SJCRH30 (cell line): ENCODE results near the gene LARP4B. TPM values are rescaled to one million over a fixed set of nuclear protein-coding genes. Genes with fewer than 3 reads are reported as not detected.
A peak's percentile ranks its signal among the peaks of the same experiment; 100 is the strongest.

Experiments
- DNase-seq, 2 experiments: peaks; one replicate each; pipeline ENCODE4 v3.0.0-alpha.2; 2015 to 2020
- H3K27ac ChIP-seq: fragments of 250-450 bp; sonication (Bioruptor Pico); 2 replicates; pipeline ENCODE4 v1.5.1; 2020; ENCODE audit warnings: mild to moderate bottlenecking, moderate library complexity
- H3K27me3 ChIP-seq: fragments of 250-450 bp; sonication (Bioruptor Pico); 2 replicates; pipeline ENCODE4 v1.5.1; 2020; ENCODE audit warnings: mild to moderate bottlenecking, moderate library complexity
- H3K36me3 ChIP-seq: fragments of 250-450 bp; sonication (Bioruptor Pico); 2 replicates; pipeline ENCODE4 v1.5.1; 2020; ENCODE audit warnings: mild to moderate bottlenecking, moderate library complexity
- H3K4me1 ChIP-seq: fragments of 250-450 bp; sonication (Bioruptor Pico); 2 replicates; pipeline ENCODE4 v1.5.1; 2020; ENCODE audit warnings: mild to moderate bottlenecking, moderate library complexity
- H3K4me3 ChIP-seq: fragments of 250-450 bp; sonication (Bioruptor Pico); 2 replicates; pipeline ENCODE4 v1.5.1; 2020; ENCODE audit warnings: mild to moderate bottlenecking, moderate library complexity
- H3K9me3 ChIP-seq: fragments of 250-450 bp; sonication (Bioruptor Pico); replicated peaks from 2 replicates; pipeline ENCODE4 v1.5.1; 2020; ENCODE audit warnings: mild to moderate bottlenecking, moderate library complexity
- total RNA-seq: library from RNA; depleted of rRNA; stranded (reverse); fragments of >200 nt; shearing (Covaris generic); gene quantifications from 2 replicates; pipeline ENCODE4 v1.2.3, GENCODE V29; 2014

LARP4B gene
- total RNA-seq, 1 experiment from 2014 or later: 29.1 TPM

- DNase-seq: no peak
- no peaks in the 10 kb centered on the region for H3K36me3 ChIP-seq
- no peaks in the 10 kb centered on the region for H3K27me3 ChIP-seq
- H3K9me3 ChIP-seq: no peaks in the 10 kb centered on the region
- H3K4me3 ChIP-seq: no peak overlapping the region
- no peak overlapping the region for H3K27ac ChIP-seq
- peaks cover 16% of the 10 kb centered on the region for H3K4me1 ChIP-seq
These were observed 135.3 kb downstream of the LARP4B start for GRCh38 chr10:796233-796632.

- H3K9me3 ChIP-seq: no peaks in the 10 kb centered on the region
- H3K27ac ChIP-seq: no peak overlapping the region
- H3K4me1 ChIP-seq: peaks cover 16% of the 10 kb centered on the region
- H3K27me3 ChIP-seq: no peaks in the 10 kb centered on the region
- no peaks in the 10 kb centered on the region for H3K36me3 ChIP-seq
- no peak overlapping the region for H3K4me3 ChIP-seq
- peak in 1 of 2 experiments; percentile 38 for DNase-seq
These were observed 137.0 kb downstream of the LARP4B start for GRCh38 chr10:794382-794956.

DNA sequence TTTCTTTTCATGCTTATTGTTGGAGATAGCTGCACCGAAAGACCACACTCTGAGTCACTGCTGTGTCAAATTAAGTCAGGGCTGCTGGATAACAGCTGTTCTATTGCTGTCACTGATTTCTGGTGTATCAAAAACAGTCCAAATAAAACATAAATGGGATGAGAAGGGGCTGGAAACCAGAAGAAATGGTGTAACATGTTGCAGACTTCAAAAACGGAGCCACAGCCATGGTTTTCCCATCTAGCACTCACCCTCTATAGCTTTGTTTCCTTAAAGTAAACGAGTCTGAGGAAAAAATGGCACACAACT is 138.8 kb downstream of the LARP4B start:
- peak; percentile 43 to 69 for DNase-seq
- H3K4me3 ChIP-seq: no peak overlapping the region; the same call in 1 of the 2 replicates
- no peaks in the 10 kb centered on the region for H3K36me3 ChIP-seq
- H3K9me3 ChIP-seq: no peaks in the 10 kb centered on the region
- H3K27ac ChIP-seq: peak overlapping the region; percentile 90
- H3K27me3 ChIP-seq: no peaks in the 10 kb centered on the region
- H3K4me1 ChIP-seq: peaks cover 18% of the 10 kb centered on the region

DNA sequence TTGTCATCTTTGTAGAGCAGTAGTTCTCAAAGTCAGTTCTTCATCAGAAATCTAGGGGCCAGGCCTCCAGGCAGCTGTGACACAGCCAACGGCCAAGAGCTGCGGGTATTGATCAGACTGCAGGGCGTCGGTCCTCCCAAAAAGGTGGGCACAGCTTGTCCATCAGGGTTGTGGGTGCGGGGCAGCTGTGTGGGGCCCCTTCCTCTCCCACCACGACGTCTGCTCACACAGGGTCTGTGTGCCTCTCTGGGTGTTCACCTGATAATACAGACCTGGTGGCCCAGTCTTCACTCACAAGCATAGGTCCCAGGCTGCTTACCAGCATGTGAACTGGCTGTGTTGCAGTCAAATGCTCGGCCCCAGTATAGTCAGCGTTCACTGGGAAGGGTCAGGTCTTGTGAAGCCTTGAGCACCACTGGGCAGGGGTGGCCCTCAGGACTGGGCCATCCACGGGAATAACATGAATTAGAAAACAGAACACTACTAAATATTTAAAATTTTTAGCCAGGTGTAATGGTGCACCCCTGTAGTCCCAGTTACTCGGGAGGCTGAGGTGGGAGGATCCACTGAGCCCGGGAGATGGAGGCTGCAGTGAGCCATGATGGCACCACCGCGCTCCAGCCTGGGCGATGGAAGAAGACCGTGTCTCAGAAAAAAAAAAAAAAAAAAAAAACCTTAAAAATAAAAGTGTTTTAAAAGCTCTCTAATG is 139.3 kb downstream of the LARP4B start:
- Histone ChIP-seq H3K4me1 (peaks cover 18% of the 10 kb centered on the region), H3K27ac (peak overlapping the region; percentile 90), H3K4me3 (no peak overlapping the region; the same call in 1 of the 2 replicates), H3K36me3 (no peaks in the 10 kb centered on the region), H3K9me3 (no peaks in the 10 kb centered on the region), H3K27me3 (no peaks in the 10 kb centered on the region)
- no peak for DNase-seq

DNA sequence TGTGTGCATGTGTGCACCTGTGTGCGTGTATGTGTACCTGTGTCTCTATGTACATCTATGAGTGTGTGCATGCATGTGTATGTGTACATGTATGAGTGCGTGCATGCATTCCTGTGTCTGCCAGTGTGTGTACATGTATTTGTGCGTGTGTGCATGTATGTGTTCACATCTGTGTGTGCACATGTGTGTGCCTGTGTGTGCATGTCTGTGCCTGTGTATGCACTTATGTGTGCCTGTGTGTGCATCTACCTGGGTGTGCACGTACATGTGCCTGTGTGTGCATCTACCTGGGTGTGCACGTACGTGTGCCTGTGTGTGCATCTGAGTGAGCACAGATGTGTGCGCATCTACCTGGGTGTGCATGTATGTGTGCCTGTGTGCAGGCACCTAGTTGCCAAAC is 139.9 kb downstream of the LARP4B start:
- Histone ChIP-seq H3K4me3 (no peak overlapping the region), H3K27ac (no peak overlapping the region)
- no peak for DNase-seq

DNA sequence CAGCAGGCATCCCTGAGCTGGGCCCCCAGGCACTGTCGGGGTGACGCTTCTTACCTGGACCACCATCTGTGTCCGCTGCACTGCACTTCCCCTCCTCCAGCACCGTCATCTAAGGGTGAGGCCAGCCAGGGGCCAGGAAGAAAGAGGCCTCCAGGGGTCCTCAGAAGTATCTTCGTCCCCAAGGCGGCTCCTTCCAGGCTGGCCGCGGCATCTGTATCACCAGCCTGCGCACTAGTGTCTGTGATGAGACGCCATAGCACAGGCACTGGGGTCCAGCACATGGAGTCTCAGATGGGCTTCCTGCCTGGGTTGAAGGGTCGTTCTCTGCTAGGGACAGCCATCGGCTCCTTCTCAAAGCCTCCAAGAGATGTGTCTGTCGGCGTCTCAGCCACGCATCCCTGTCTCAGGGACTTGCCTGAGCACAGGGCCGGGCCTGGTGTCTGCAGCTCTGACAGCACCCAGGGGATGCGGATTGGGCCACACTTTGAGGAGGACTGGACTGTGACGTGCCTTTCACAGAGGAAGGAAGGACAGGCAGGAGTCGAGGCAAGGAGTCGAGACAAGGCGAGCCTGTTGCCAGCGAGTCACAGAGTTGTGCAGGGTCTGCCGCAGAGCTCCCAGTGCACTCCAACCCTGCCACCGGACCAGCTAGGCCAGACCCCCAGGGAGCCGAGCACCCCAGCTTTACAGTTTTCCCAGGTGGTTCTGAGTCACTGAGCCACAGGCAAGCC is 140.5 kb downstream of the LARP4B start:
- no peaks in the 10 kb centered on the region for H3K27me3 ChIP-seq
- no peak for DNase-seq
- H3K27ac ChIP-seq: no peak overlapping the region
- peaks cover 18% of the 10 kb centered on the region for H3K4me1 ChIP-seq
- no peak overlapping the region for H3K4me3 ChIP-seq
- no peaks in the 10 kb centered on the region for H3K36me3 ChIP-seq
- no peaks in the 10 kb centered on the region for H3K9me3 ChIP-seq

More for the DNA sequence above, 139.9 kb downstream of the LARP4B start:
- H3K9me3 ChIP-seq: no peaks in the 10 kb centered on the region
- peaks cover 18% of the 10 kb centered on the region for H3K4me1 ChIP-seq
- H3K27me3 ChIP-seq: no peaks in the 10 kb centered on the region
- no peaks in the 10 kb centered on the region for H3K36me3 ChIP-seq

DNA sequence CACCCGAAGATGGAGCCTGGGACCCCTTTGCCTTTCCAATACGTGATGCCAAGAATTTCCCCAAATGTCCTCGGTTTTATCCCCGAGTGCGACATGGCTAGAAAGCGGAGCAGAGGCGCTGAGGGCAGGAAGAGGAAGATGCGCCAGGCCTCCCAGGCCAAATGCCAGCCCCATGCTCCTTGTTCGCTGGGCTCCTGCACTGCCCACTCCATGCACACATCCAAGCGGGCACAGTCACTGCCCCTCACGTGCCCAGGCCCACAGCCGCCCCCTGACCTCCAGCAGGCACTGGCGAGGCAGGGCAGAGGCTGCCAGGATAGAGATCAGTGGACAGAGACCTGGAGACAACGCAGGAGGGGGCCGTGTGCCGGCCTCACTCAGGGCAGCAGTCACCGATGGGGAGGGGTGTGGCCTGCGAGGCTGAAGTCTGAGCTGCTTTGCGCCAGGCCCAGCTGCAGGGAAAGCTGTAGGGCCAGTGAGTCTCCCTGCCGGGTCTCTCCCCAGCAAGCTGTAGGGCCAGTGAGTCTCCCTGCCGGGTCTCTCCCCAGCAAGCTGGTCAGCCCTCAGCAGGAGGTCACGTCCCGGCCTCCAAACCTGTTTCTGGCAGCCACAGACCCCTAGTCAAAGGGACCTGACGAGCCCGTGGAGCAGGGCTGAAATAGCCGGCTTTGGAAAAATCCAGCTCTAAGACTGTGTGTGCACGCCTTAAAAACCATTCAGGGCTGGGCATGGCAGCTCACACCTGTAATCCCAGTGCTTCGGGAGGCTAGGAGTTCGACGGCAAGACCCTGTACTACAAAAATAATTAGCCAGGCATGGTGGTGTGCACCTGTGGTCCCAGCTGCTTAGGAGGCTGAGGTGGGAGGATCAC is 141.4 kb downstream of the LARP4B start:
- peaks cover 18% of the 10 kb centered on the region for H3K4me1 ChIP-seq
- no peaks in the 10 kb centered on the region for H3K27me3 ChIP-seq
- no peak overlapping the region for H3K27ac ChIP-seq
- no peaks in the 10 kb centered on the region for H3K9me3 ChIP-seq
- H3K4me3 ChIP-seq: no peak overlapping the region
- no peak for DNase-seq
- no peaks in the 10 kb centered on the region for H3K36me3 ChIP-seq

GRCh38 chr10:788796-789748 is 142.4 kb downstream of the LARP4B start:
- DNase-seq: no peak
- Histone ChIP-seq H3K9me3 (no peaks in the 10 kb centered on the region), H3K36me3 (no peaks in the 10 kb centered on the region), H3K4me1 (peaks cover 18% of the 10 kb centered on the region), H3K27ac (peak overlapping the region; percentile 51), H3K27me3 (no peaks in the 10 kb centered on the region), H3K4me3 (no peak overlapping the region; the same call in 1 of the 2 replicates)

GRCh38 chr10:787933-788651 is 143.4 kb downstream of the LARP4B start:
- H3K4me3 ChIP-seq: peak overlapping the region; percentile 36
- H3K4me1 ChIP-seq: peaks cover 15% of the 10 kb centered on the region
- no peaks in the 10 kb centered on the region for H3K36me3 ChIP-seq
- DNase-seq: peak; percentile 64 to 67
- no peaks in the 10 kb centered on the region for H3K9me3 ChIP-seq
- no peaks in the 10 kb centered on the region for H3K27me3 ChIP-seq
- peak overlapping the region; percentile 51 for H3K27ac ChIP-seq

DNA sequence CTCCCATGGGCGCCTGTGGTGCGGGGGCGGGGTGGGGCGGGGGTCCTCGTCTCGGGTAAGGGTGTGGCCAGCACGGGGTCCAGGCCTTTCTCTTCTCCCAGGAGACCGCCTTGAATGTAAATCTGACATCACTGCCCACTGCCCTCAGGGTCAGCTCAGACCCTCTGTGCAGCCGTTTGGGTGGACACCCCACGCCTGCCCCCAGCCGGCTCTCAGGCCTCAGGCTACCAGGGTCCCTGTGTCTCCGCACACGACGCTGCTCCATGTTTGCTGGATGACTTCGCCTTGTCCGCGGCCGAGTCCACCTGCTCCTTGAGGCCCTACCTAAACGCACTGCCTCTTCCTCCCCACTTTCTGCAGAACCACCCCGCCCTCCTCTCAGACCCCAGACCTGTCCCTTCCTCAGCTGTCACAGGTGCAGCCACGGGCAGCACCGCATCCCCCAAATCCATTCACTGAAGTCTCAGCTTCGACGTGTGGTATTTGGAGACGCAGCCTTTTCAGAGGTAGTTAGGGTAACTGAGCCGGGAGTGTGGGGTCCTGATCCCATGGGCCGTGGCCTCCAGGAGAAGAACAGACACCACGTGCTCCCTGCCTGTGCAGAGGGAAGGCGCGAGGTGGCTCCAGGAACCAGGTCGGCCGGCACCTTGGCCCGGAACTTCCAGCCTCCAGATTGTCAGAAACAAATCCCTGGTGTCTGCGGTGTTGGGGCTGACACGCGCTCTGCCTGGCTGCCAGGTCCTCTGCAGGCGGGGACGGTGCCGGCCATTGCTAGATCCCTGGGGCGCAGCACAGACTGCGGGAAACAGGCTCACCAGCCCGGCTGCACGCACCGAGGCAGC is 144.7 kb downstream of the LARP4B start:
- Histone ChIP-seq H3K4me3 (no peak overlapping the region), H3K27ac (no peak overlapping the region), H3K4me1 (peaks cover 5% of the 10 kb centered on the region), H3K27me3 (no peaks in the 10 kb centered on the region), H3K9me3 (no peaks in the 10 kb centered on the region), H3K36me3 (no peaks in the 10 kb centered on the region)
- DNase-seq: no peak

- Histone ChIP-seq H3K4me1 (peaks cover 2% of the 10 kb centered on the region; the same call in 1 of the 2 replicates), H3K4me3 (no peak overlapping the region), H3K36me3 (no peaks in the 10 kb centered on the region), H3K27ac (no peak overlapping the region), H3K9me3 (no peaks in the 10 kb centered on the region), H3K27me3 (no peaks in the 10 kb centered on the region)
- DNase-seq: no peak
These were observed 145.7 kb downstream of the LARP4B start for GRCh38 chr10:785861-786214.

- H3K27me3 ChIP-seq: no peaks in the 10 kb centered on the region
- peak; percentile 15 to 35 for DNase-seq
These were observed 146.2 kb downstream of the LARP4B start for GRCh38 chr10:785089-785860.

More at GRCh38 chr10:785089-785860, 146.2 kb downstream of the LARP4B start:
- peak overlapping the region; percentile 52 for H3K27ac ChIP-seq
- H3K4me1 ChIP-seq: peaks cover 2% of the 10 kb centered on the region; the same call in 1 of the 2 replicates
- H3K36me3 ChIP-seq: no peaks in the 10 kb centered on the region
- no peaks in the 10 kb centered on the region for H3K9me3 ChIP-seq
- peak overlapping the region; percentile 60 for H3K4me3 ChIP-seq
